ENCODE measurements around the gene BCO2.

DNA sequence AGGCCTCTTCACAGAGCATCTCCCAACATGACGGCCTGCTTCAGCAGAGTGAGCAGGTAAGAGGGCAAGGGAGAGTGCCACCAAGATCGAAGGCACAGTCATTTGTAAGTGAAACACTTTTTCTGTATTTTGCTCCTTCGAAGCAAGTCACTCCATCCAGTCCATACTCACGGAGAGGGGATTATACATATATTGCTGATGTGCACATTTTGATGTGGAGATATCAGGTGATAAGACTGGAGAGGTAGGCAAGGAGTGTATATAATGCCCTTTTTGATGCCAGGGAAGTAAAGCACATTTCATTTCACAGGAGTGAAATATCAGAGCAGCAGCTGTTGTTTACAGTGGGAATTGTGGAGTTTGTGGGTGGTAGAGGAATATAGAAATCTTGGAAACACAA, 62.1 kb downstream of the BCO2 start:
- no peak for TF ChIP-seq EZH2 (IDR thresholded peaks at IDR 0.05; ENCODE audit: low read depth, unreplicated experiment)
- TF ChIP-seq, protein P1, sequence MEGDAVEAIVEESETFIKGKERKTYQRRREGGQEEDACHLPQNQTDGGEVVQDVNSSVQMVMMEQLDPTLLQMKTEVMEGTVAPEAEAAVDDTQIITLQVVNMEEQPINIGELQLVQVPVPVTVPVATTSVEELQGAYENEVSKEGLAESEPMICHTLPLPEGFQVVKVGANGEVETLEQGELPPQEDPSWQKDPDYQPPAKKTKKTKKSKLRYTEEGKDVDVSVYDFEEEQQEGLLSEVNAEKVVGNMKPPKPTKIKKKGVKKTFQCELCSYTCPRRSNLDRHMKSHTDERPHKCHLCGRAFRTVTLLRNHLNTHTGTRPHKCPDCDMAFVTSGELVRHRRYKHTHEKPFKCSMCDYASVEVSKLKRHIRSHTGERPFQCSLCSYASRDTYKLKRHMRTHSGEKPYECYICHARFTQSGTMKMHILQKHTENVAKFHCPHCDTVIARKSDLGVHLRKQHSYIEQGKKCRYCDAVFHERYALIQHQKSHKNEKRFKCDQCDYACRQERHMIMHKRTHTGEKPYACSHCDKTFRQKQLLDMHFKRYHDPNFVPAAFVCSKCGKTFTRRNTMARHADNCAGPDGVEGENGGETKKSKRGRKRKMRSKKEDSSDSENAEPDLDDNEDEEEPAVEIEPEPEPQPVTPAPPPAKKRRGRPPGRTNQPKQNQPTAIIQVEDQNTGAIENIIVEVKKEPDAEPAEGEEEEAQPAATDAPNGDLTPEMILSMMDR (conservative IDR thresholded peaks at IDR 0.05; ENCODE audit: low read depth in 2 of 2): no peak
- TF ChIP-seq NANOG (IDR thresholded peaks at IDR 0.05; ENCODE audit: borderline replicate concordance): no peak
- no peak for TF ChIP-seq JUNB (IDR thresholded peaks at IDR 0.05; ENCODE audit: unreplicated experiment)
- TF ChIP-seq, protein P2, sequence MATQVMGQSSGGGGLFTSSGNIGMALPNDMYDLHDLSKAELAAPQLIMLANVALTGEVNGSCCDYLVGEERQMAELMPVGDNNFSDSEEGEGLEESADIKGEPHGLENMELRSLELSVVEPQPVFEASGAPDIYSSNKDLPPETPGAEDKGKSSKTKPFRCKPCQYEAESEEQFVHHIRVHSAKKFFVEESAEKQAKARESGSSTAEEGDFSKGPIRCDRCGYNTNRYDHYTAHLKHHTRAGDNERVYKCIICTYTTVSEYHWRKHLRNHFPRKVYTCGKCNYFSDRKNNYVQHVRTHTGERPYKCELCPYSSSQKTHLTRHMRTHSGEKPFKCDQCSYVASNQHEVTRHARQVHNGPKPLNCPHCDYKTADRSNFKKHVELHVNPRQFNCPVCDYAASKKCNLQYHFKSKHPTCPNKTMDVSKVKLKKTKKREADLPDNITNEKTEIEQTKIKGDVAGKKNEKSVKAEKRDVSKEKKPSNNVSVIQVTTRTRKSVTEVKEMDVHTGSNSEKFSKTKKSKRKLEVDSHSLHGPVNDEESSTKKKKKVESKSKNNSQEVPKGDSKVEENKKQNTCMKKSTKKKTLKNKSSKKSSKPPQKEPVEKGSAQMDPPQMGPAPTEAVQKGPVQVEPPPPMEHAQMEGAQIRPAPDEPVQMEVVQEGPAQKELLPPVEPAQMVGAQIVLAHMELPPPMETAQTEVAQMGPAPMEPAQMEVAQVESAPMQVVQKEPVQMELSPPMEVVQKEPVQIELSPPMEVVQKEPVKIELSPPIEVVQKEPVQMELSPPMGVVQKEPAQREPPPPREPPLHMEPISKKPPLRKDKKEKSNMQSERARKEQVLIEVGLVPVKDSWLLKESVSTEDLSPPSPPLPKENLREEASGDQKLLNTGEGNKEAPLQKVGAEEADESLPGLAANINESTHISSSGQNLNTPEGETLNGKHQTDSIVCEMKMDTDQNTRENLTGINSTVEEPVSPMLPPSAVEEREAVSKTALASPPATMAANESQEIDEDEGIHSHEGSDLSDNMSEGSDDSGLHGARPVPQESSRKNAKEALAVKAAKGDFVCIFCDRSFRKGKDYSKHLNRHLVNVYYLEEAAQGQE (IDR thresholded peaks at IDR 0.05; ENCODE audit: unreplicated experiment): no peak
- no peak for TF ChIP-seq ETS1 (IDR thresholded peaks at IDR 0.05)
- TF ChIP-seq POLR2AphosphoS5 (IDR thresholded peaks at IDR 0.05; ENCODE audit: low read depth): no peak
- TF ChIP-seq CREB1 (CRISPR knock-in tag; IDR thresholded peaks at IDR 0.05; ENCODE audit: low read depth): no peak
- TF ChIP-seq STAT1 (IDR thresholded peaks at IDR 0.05; ENCODE audit: unreplicated experiment): no peak

All from GM23338 (cell line).